Ammon's horn (tissue), 1 donor: ENCODE data around the gene ERMN.
"Not testable (repeated sequence)": the region's sequence is repeated elsewhere in the genome, so short reads cannot be mapped to it uniquely, and the experiment has no call there.

Experiments used
- DNase-seq: peaks from one replicate; pipeline ENCODE4 v3.0.0-alpha.2; 2016; ENCODE audit warnings: low spot score

ERMN gene

DNA sequence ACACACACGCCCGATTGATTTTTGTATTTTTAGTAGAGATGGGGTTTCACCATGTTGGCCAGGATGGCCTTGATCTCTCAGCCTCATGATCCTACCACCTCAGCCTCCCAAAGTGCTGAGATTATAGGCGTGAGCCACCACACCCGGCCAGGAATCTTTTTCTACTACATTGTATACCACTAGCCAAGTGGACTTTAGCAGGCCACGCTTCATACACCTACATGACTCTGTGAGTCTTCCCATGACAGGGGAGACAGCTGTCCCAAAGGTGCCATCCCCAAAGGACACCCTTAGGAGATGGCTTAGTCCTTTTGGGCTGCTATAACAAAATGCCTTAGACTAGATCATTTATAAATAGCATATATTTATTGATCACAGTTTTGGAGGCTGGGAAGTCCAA lies 32.8 kb downstream of the ERMN start:
- no peak for DNase-seq

DNA sequence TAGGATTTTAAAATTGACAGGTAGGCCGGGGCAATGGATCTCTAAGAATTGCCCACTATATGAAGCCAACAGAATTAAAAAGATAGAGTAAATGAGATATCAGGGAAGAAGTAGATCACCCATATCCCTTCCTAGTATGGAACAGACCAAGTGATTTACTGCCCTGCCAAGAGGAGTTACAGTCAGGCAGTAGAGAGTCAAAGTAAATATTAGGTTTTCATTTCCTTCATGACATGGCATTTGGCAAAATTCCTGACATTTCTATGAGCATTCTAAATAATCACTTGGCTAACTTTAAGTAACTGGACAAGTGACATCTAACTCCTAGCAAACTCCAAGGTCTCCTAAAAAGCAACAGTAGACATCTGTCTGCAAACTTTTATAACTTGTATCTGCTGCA lies 34.6 kb downstream of the ERMN start:
- DNase-seq = no peak

DNA sequence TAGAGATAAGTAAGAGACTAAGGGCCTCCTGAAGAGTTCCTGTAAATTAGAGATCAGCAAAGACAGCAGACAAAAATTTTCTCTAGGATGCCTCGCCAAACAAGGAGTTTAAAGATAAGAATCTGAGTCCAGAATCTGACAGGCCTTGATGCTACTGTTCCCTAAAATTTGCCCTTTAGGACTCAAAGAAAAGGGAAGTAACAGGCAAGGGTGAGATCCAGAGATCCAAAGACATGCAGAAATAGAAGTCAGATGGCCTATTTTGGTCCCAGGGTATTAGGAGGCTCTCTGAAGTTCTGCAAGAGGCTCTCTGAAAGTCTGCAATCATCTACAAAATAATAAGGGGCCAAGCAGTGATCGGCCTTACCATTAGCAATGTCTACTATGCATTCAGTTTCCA lies 35.1 kb downstream of the ERMN start:
- DNase-seq = no peak

DNA sequence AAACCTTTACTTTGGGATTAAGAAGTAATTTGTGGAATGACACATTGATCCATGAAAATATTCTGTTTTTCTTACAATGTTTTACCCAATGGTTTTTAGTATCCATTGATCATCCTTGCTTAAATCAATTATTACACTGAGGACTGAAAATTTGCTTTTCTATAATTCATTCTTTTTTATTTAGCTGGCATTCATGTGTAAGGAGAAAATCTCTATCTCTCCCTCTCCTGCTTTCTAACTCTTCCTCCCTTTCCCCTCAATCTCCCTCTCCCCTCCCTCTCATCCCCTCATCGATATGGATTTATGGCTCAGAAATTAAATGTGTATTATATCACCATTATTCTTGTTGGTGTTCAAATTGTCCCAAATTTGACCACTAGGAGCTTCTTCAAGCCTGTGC lies 38.5 kb downstream of the ERMN start:
- no peak for DNase-seq

GRCh38 chr2:157283468-157283867 lies 42.2 kb downstream of the ERMN start:
- no peak for DNase-seq

DNA sequence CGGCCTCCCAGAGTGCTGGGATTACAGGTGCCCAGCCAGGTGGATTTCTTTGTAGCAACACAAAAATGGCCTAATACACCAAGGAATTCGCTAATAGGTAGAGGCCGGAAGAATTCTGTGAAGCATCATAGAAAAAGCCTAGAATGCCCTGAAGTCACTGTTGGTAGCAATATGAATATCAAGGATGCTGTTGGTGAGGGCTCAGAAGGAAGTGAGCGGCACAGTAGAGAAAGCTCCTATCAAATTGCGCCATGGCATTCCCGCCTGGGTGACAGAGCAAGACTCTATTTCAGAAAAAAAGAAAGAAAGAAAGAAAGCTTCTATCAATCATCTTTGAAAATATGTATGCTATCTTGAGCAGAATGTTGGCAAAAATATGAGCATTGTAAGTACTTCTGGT lies 44.3 kb downstream of the ERMN start:
- DNase-seq = no peak

GRCh38 chr2:157279311-157279710 lies 46.3 kb downstream of the ERMN start:
- not testable (repeated sequence) for DNase-seq

GRCh38 chr2:157271590-157272203 lies 53.9 kb downstream of the ERMN start:
- DNase-seq = no peak

DNA sequence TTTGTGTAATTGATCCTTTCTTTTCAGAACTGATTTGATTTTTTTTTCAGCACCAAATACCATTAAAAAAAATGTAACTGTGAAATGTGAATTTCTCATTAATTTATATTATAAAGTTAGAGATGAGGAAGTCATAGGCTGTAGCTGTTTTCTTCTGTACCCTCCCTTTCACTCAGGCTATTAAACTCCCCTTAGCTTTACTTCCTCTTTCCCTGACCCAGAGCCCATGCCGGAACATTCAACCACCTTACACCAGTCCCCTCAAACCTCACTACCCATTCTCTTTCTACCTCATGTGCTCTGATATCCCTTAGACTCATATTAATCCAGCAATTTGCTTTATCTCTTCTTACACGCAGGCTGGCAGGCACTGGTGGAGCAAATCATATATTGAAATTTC lies 55.7 kb downstream of the ERMN start:
- DNase-seq = no peak

- DNase-seq = no peak
Observed at GRCh38 chr2:157269060-157269459, 56.6 kb downstream of the ERMN start.
